ENCODE data around the gene CPM.

GRCh38 chr12:68842784-68843567 is 90.0 kb downstream of the CPM start:
- TF ChIP-seq CTCF (conservative IDR thresholded peaks at IDR 0.05), result no peak
- no peak for TF ChIP-seq EZH2 (IDR thresholded peaks at IDR 0.05; ENCODE audit: low read depth)
